ENCODE data around the gene NRIP1. TPM values are rescaled to one million over a fixed set of nuclear protein-coding genes. Genes with fewer than 3 reads are reported as not detected.

Gene NRIP1
- total RNA-seq, 1 experiment from 2014 or later, result 10.3 TPM

- no peak for TF ChIP-seq SMAD4 (CRISPR knock-in tag; IDR thresholded peaks at IDR 0.05)
- no peak for TF ChIP-seq GABPB1 (CRISPR knock-in tag; IDR thresholded peaks at IDR 0.05)
- TF ChIP-seq HMGXB4 (CRISPR knock-in tag; IDR thresholded peaks at IDR 0.05), result no peak
- no peak for TF ChIP-seq E2F1 (CRISPR knock-in tag; IDR thresholded peaks at IDR 0.05)
- TF ChIP-seq GRHL2 (CRISPR knock-in tag; IDR thresholded peaks at IDR 0.05; ENCODE audit: insufficient replicate concordance, severe bottlenecking), result no peak
- TF ChIP-seq ESRRA (CRISPR knock-in tag; IDR thresholded peaks at IDR 0.05; ENCODE audit: borderline replicate concordance), result no peak
Measured at GRCh38 chr21:15062606-15062965, 2.2 kb downstream of the NRIP1 start (continued).

GRCh38 chr21:15061747-15062605 lies 2.8 kb downstream of the NRIP1 start:
- DNase-seq (ENCODE audit: low spot score), result no peak
- H3K36me3 Mint-ChIP-seq, result no peaks in the 10 kb centered on the region
- ATAC-seq, result no peak
- ChIA-PET CTCF (no interaction called here), POLR2A (no interaction called here)
- H3K27ac Mint-ChIP-seq, result no peak overlapping the region
- peaks cover 29% of the 10 kb centered on the region for H3K27me3 Mint-ChIP-seq (ENCODE audit: low read depth)
- TF ChIP-seq EMX1 (CRISPR knock-in tag; IDR thresholded peaks at IDR 0.05) (no peak), NR1H2 (CRISPR knock-in tag; IDR thresholded peaks at IDR 0.05) (no peak), HMGA2 (CRISPR knock-in tag; IDR thresholded peaks at IDR 0.05) (no peak), HMGXB4 (CRISPR knock-in tag; IDR thresholded peaks at IDR 0.05) (no peak), ZMAT4 (CRISPR knock-in tag; IDR thresholded peaks at IDR 0.05) (no peak)
- H3K4me3 Mint-ChIP-seq, result no peak overlapping the region; the same call in 1 of the 2 replicates
- H3K9me3 Mint-ChIP-seq, result no peaks in the 10 kb centered on the region
- peaks cover 65% of the 10 kb centered on the region for H3K4me1 Mint-ChIP-seq

GRCh38 chr21:15061279-15061678 lies 3.5 kb downstream of the NRIP1 start:
- H3K4me3 Mint-ChIP-seq, result peak overlapping the region; percentile 23; the same call in 1 of the 2 replicates
- POLR2A ChIA-PET, result no interaction called here
- H3K4me1 Mint-ChIP-seq, result peaks cover 70% of the 10 kb centered on the region
- no peak for ATAC-seq
- CTCF ChIA-PET, result no interaction called here
- no peaks in the 10 kb centered on the region for H3K9me3 Mint-ChIP-seq
- peaks cover 26% of the 10 kb centered on the region for H3K27me3 Mint-ChIP-seq (ENCODE audit: low read depth)
- DNase-seq (ENCODE audit: low spot score), result no peak
- no peaks in the 10 kb centered on the region for H3K36me3 Mint-ChIP-seq
- no peak overlapping the region for H3K27ac Mint-ChIP-seq
- TF ChIP-seq ATF6 (CRISPR knock-in tag; IDR thresholded peaks at IDR 0.05), result no peak
- no peak for TF ChIP-seq ZNF416 (CRISPR knock-in tag; IDR thresholded peaks at IDR 0.05)
- no peak for TF ChIP-seq IRF1 (CRISPR knock-in tag; IDR thresholded peaks at IDR 0.05)
- no peak for TF ChIP-seq AR (CRISPR knock-in tag; IDR thresholded peaks at IDR 0.05)
- no peak for TF ChIP-seq RORB (CRISPR knock-in tag; IDR thresholded peaks at IDR 0.05)
- no peak for TF ChIP-seq SMAD4 (CRISPR knock-in tag; IDR thresholded peaks at IDR 0.05)
- no peak for TF ChIP-seq SMAD3 (CRISPR knock-in tag; IDR thresholded peaks at IDR 0.05; ENCODE audit: borderline replicate concordance)
- TF ChIP-seq NFE2L1 (CRISPR knock-in tag; IDR thresholded peaks at IDR 0.05), result no peak
- no peak for TF ChIP-seq CTCF (IDR thresholded peaks at IDR 0.05)
- no peak for TF ChIP-seq ZNF423 (CRISPR knock-in tag; IDR thresholded peaks at IDR 0.05)
- no peak for TF ChIP-seq MAX (CRISPR knock-in tag; IDR thresholded peaks at IDR 0.05)
- TF ChIP-seq GABPB1 (CRISPR knock-in tag; IDR thresholded peaks at IDR 0.05), result no peak
